Pulmonary artery endothelial cell (primary cell): ENCODE data around the gene HMCN2. TPM values are rescaled to one million over a fixed set of nuclear protein-coding genes. Genes with fewer than 3 reads are reported as not detected.
"Not testable (repeated sequence)": the region's sequence is repeated elsewhere in the genome, so short reads cannot be mapped to it uniquely, and the experiment has no call there.

Source experiments
- DNase-seq: peaks from one replicate; pipeline ENCODE4 v3.0.0-alpha.2; 2011; ENCODE audit warnings: low read depth, low spot score
- total RNA-seq: library from RNA; depleted of rRNA; stranded (reverse); fragments of >200 nt; gene quantifications from 2 replicates; pipeline ENCODE4 v1.2.3, GENCODE V29; 2014

The HMCN2 gene
- total RNA-seq, 1 donor from 2014 or later: under 0.01 TPM

- DNase-seq: no peak
These were observed 62.8 kb downstream of the HMCN2 start for GRCh38 chr9:130328349-130328801.

- DNase-seq: no peak
These were observed 63.5 kb downstream of the HMCN2 start for GRCh38 chr9:130329061-130329460.

DNA sequence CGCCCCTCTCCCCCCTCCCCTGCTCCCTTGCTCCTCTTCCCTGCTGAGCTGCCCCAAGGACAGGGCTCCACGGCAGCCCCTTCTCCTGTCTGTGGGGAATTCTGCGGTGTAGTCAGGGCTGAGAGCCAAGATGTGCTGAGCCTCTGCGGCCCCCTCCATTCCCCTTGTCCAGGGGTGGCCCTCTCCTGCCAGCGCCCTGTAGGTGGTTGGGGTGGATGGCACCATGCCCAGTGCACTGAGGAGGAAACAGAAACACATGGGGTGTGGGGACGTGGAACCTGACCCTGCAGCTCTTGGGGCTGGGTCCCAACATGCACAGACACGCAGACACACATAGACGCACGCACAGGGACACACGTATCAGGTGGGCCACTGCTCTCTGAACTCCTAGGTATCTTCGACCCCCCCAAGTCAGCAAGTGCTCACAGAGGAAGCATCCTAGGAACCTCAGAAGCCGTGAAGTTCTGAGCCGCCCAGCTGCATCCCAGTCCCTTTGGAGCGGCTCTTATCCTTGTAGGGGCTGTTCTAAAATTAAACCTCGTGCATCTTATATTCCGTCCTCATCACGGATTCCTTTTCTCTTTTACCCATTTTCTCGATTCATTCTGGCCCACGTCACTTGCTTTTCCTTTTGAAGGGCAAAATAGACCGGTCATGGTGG, 64.8 kb downstream of the HMCN2 start:
- no peak for DNase-seq

GRCh38 chr9:130331061-130331460, 65.5 kb downstream of the HMCN2 start:
- no peak for DNase-seq

- no peak for DNase-seq
These were observed 66.0 kb downstream of the HMCN2 start for GRCh38 chr9:130331573-130331972.

- no peak for DNase-seq
These were observed 66.9 kb downstream of the HMCN2 start for GRCh38 chr9:130332384-130332926.

GRCh38 chr9:130333041-130333711, 67.6 kb downstream of the HMCN2 start:
- no peak for DNase-seq

GRCh38 chr9:130333712-130334062, 68.1 kb downstream of the HMCN2 start:
- no peak for DNase-seq

GRCh38 chr9:130334915-130335314, 69.4 kb downstream of the HMCN2 start:
- DNase-seq: no peak

DNA sequence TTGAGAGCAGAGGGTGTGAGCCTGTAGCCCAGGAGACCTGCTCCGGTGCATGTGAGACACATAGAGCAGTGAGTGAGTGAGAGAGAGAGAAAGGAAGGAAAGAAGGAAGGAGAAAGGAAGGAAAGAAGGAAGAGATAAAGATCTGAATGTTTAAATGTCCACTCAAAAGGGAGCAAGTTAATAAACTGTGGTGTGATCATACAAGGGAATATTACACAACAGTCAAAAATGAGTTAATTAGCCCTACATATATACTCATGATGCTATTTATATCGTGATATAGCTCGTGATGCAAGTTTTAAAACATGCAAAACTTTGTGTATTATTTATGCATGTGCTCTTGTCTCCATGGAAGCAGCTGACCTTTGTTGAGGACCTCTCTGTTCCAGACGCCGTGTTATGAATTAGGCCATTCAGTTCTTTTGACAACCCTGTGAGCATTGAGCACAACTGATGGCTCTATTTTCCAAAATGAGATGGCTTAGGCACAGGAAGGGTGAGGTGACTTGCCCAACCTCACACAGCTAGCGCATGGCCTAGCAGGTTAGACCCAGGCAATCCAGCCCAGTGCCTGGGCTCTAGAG, 70.6 kb downstream of the HMCN2 start:
- DNase-seq: no peak

DNA sequence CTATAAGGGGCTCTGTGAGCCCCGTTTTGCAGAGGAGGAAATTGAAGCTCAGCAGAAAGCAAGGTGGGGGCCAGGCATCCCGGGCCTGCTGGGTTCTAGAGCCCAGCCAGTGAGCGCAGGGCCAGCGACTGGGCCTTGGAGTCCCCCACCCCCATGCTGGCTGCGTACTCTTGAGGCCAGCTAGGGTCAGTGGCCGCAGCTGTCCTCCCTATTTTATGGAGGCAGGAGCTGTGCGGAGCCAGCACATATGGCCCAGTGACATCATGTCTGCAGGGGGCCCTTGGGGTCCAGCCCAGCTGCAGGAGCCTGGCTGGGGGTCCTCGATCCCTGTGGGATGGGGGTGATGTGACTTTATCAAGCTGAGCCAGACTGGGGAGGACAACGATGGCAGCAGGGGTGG, 71.3 kb downstream of the HMCN2 start:
- no peak for DNase-seq

DNA sequence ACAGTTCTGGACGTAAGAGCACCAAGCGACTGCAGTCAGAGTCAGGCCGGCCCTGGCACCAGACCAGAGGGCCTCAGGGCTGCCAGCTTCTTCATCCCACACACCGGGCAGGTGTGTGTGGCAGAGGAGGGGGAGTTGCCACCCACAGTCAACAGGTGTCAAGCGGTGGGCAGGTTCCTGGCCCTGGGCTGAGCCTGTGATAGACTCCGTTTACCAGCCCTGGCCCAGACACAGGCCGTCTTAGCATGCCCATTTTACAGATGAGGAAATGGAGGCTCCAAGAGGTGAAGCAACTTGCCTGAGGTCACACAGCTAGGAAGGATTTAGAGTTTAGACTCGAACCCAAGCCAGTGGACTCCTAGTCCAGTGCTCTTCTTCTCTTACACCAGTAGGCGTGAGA, 71.8 kb downstream of the HMCN2 start:
- DNase-seq: no peak

DNA sequence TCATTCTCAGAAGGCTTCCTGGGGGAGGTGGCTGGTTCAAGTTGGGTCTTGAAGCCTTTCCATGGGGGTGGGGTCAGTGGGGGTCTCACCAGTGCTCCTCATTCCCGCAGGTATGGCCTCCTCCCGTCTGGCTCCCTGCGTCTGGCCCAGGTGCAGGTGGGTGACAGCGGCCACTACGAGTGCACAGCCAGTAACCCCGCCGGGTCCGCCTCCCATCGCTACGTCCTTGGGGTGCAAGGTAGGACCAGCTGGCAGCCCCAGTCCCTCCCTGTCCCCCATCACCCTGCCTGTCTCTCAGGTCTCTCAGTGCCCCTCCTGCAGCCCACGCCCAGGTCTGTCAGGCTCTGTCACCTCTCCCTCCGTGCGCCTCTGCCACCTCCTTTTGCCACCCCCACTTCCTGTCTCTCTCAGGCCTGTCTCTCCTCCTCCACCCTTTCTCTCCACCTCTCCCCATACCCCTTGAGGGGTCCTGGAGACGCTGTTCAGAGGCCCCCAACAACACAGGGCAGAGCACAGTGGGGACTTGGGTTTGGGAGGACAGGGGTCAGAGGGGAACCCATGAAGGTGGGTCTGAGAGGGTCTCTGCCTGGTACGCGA, 72.3 kb downstream of the HMCN2 start:
- no peak for DNase-seq

GRCh38 chr9:130338891-130339290, 73.3 kb downstream of the HMCN2 start:
- not testable (repeated sequence) for DNase-seq

DNA sequence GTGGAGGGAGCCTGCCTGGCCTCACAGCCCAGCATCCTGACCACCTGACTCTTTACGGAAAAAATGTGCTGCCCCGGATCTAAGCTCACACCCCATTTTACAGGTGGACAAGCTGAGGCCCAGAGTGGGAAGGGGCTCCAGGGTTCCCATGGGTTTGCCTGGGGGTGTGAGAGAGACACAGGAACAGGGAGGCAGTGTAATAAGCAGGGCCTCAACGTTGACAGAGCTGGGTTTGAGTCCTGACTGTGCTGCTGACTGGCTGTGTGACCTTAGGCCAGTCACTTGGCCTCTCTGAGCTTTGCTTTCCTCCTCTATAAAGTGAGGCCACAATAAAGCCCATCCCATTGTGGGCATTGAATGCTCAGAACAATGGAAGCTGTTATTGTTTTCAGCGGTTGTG, 73.7 kb downstream of the HMCN2 start:
- no peak for DNase-seq

- DNase-seq: no peak
These were observed 74.5 kb downstream of the HMCN2 start for GRCh38 chr9:130340011-130340410.

GRCh38 chr9:130340557-130340956, 75.0 kb downstream of the HMCN2 start:
- DNase-seq: not testable (repeated sequence)

DNA sequence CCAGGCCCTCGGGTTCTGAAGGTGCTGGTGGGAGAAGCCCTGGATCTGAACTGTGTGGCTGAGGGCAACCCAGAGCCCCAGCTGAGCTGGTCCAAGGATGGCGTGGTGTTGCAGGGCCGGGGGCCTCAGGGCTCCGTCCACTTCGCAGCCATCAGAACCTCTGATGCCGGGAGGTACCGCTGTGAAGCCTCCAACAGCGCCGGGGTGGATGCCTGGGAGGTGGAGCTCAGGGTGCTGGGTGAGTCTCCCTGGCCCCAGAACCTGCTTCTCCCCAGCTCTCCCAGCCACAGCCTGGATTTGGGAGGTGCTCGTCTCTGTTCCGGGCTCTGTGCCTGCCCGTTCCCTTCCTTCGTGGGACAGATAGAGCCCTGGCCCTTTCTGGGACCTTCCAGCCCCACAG, 75.6 kb downstream of the HMCN2 start:
- DNase-seq: no peak

DNA sequence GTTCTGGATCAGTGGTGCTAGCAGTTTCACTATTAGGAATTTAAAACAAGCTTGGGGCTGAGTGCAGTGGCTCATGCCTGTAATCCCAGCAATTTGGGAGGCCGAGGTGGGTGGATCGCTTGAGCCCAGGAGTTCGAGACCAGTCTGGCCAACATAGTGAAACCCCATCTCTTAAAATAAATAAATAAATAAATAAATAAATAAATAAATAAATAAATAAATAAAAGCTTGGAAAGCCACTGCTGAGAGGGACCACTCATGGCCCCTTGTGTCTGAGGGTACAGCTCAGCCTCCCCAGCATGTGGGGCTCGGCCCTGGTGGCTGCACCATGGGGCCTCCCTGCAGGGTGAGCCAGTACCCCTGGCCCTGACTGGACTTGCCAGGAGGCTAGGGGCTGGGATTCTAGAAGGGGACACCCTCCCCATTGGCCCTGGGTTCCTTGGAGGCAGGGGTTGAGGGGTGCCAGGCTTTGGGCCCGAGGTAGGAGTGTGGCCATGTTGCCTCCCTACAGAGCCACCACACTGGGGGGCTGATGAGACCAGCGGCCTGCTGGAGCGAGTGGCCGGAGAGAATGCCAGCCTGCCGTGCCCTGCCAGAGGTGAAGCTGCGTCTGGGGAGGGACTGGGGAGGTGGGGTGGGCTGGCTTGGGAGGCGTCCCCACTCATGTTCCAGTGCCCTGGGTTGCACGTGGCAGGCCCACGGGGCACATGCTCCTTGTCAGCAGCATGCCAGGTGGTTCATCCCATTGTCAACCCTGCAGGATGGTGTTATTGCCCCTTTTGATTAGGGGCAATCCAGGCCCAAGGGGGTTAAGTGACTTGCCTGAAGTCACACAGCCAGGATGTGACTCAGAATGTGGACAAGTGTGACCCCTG, 76.5 kb downstream of the HMCN2 start:
- DNase-seq: no peak

DNA sequence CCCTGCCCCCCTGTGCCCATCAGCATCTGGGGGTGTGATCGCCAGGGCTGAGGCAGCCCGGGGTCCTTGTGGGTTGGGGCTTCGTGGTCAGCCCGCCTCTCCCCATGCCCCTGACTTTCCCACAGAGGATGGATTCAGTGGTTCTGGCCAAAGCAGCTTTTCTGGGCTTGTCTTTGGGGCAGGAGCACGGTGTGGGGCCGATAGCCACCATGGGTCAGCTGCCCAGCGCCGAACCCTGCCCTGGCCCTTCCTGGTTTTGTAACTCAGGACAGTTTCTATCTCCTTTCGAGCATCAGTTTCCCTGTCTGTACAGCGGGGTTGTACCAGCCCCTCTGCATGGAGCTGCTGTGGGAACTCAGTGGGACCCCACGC, 77.1 kb downstream of the HMCN2 start:
- no peak for DNase-seq

GRCh38 chr9:130343445-130343918, 77.9 kb downstream of the HMCN2 start:
- DNase-seq: no peak
